ENCODE results near the gene ZNF740.

GRCh38 chr12:53180220-53180930, at the start of gene ZNF740, which contains the start of gene CSAD:
- no peak for TF ChIP-seq EZH2phosphoT487 (IDR thresholded peaks at IDR 0.05; ENCODE audit: borderline replicate concordance, low read depth)
- peak; percentile 95 for TF ChIP-seq YY1 (IDR thresholded peaks at IDR 0.05; ENCODE audit: low read depth)
- TF ChIP-seq CTCF (IDR thresholded peaks at IDR 0.05), result no peak
- TF ChIP-seq GABPA (IDR thresholded peaks at IDR 0.05; ENCODE audit: low read depth), result peak; percentile 98
- peak; percentile 95 for TF ChIP-seq NRF1 (IDR thresholded peaks at IDR 0.05; ENCODE audit: low read depth, low read length)
- peak; percentile 66 for TF ChIP-seq POLR2AphosphoS5 (IDR thresholded peaks at IDR 0.05; ENCODE audit: low read depth, low read length)
- TF ChIP-seq FOXM1 (IDR thresholded peaks at IDR 0.05; ENCODE audit: low read depth), result no peak
- TF ChIP-seq CHD2 (IDR thresholded peaks at IDR 0.05; ENCODE audit: low read length, partially characterized antibody), result peak; percentile 97
- no peak for TF ChIP-seq IRF3 (IDR thresholded peaks at IDR 0.05; ENCODE audit: low read depth, low read length)
- TF ChIP-seq TAF1 (IDR thresholded peaks at IDR 0.05; ENCODE audit: borderline replicate concordance, low read depth, low read length), result peak; percentile 62; the same call in 1 of the 2 replicates
- peak; percentile 46; the same call in 1 of the 2 replicates for TF ChIP-seq USF1 (IDR thresholded peaks at IDR 0.05; ENCODE audit: borderline replicate concordance, low read depth)
- TF ChIP-seq FOXJ3 (CRISPR knock-in tag; IDR thresholded peaks at IDR 0.05), result no peak
- no peak for TF ChIP-seq REST (IDR thresholded peaks at IDR 0.05; ENCODE audit: low read depth, low read length)
